IMR-90 (cell line): Measurements from ENCODE around the gene TNF.
A peak's percentile ranks its signal among the peaks of the same experiment; 100 is the strongest.

Experiments
- CHD1 ChIP-seq: IDR thresholded peaks from 2 replicates; pipeline ENCODE4 v1.6.1; 2012; ENCODE audit warnings: low read depth, low read length, improper control_type of control experiment
- CTCF ChIP-seq: conservative IDR thresholded peaks from 2 replicates; pipeline ENCODE4 v1.5.1; 2012; ENCODE audit warnings: mild to moderate bottlenecking, low read depth, low read length, improper control_type of control experiment
- ELK1 ChIP-seq: fragments of 150-350 bp; IDR thresholded peaks from 2 replicates; pipeline ENCODE4 v1.6.1; 2016; ENCODE audit warnings: low read depth, mild to moderate bottlenecking, low read length, moderate library complexity, borderline replicate concordance
- POLR2A ChIP-seq: IDR thresholded peaks from 2 replicates; pipeline ENCODE4 v1.6.1; 2012; ENCODE audit warnings: mild to moderate bottlenecking, low read depth, low read length
- RAD21 ChIP-seq: IDR thresholded peaks from 2 replicates; pipeline ENCODE4 v1.6.1; 2012; ENCODE audit warnings: low read length, improper control_type of control experiment
- TF ChIP-seq, protein P1 (sequence below): fragments of 150-350 bp; IDR thresholded peaks from 2 replicates; pipeline ENCODE4 v1.6.1; 2017; ENCODE audit warnings: mild to moderate bottlenecking, antibody characterized with exemption, low read length, low read depth

DNA sequence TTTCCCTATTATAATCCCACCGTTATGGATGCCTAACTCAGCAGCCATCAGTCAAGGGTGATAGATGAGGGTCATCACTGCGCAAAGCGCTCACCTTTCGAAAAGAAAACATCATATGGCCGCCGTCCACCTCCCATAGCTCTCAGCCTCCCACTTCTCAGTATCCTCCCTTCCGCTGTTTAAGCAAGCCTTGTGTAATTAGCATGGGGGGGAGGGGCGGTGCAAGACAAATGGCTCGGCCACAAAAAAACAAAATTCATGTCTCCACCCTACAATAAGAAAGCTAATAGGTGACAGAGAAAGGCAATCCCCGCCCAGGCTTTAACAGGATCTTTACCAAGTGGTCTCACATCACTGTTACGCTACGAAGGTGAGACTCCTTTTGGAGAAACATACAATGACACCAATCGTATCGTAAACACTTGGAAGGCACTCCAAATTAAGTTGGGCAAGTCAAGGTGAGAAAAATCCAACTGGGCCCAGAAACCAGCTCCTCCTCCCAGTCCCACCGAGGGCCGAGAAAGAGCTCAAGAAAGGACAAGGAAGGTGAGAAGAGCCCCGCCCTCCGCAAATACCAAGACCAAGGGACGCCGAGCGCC, 34.2 kb upstream of the TNF start:
- TF ChIP-seq CHD1 = 0 out of 2 replicates have a peak, but pooled peaks have one; percentile 22
- TF ChIP-seq CTCF = no peak
- TF ChIP-seq, protein P1, sequence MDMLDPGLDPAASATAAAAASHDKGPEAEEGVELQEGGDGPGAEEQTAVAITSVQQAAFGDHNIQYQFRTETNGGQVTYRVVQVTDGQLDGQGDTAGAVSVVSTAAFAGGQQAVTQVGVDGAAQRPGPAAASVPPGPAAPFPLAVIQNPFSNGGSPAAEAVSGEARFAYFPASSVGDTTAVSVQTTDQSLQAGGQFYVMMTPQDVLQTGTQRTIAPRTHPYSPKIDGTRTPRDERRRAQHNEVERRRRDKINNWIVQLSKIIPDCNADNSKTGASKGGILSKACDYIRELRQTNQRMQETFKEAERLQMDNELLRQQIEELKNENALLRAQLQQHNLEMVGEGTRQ = no peak
- no peak for TF ChIP-seq POLR2A
- TF ChIP-seq RAD21 = 0 out of 2 replicates have a peak, but pooled peaks have one; percentile 4
- no peak for TF ChIP-seq ELK1
